Cardiac muscle cell (in vitro differentiated cells and primary cell): ENCODE data around the gene GJA3. TPM values are rescaled to one million over a fixed set of nuclear protein-coding genes. Genes with fewer than 3 reads are reported as not detected.

Experiments
- DNase-seq, 2 donors: peaks; one replicate each; pipeline versions ENCODE4 v3.0.0 to v3.0.0-alpha.2; 2010 to 2017; ENCODE audit warnings: low read depth in 1 of 2, low spot score in 1 of 2
- H3K27ac ChIP-seq: fragments of 200-600 bp; sonication (generic); 2 replicates; pipeline ENCODE4 v1.5.1; 2016
- H3K27me3 ChIP-seq: fragments of 200-600 bp; sonication (generic); 2 replicates; pipeline ENCODE4 v1.6.0; 2016; ENCODE audit warnings: control low read depth
- H3K36me3 ChIP-seq: fragments of 200-600 bp; sonication (generic); 2 replicates; pipeline ENCODE4 v1.5.1; 2016; ENCODE audit warnings: control low read depth
- H3K4me1 ChIP-seq: fragments of 200-600 bp; sonication (generic); 2 replicates; pipeline ENCODE4 v1.8.1; 2017; ENCODE audit warnings: low read depth, mild to moderate bottlenecking, mixed run types
- H3K4me3 ChIP-seq: fragments of 200-600 bp; sonication (generic); 2 replicates; pipeline ENCODE4 v1.5.1; 2016; ENCODE audit warnings: mild to moderate bottlenecking
- H3K9me3 ChIP-seq: fragments of 200-600 bp; sonication (generic); 2 replicates; pipeline ENCODE4 v1.5.1; 2017; ENCODE audit warnings: low read depth, mild to moderate bottlenecking, control low read depth
- CTCF ChIP-seq: IDR thresholded peaks from 2 replicates; pipeline ENCODE4 v1.5.1; 2012; ENCODE audit warnings: low read depth, mild to moderate bottlenecking, low read length
- polyA plus RNA-seq: library from polyadenylated mRNA; unstranded; fragments of >200 nt; fragmentation: Nextera tagmentation; extraction: Ambion mirVana; gene quantifications from 2 replicates; pipeline ENCODE4 v1.2.1, GENCODE V29; 2016
- total RNA-seq: library from RNA; depleted of rRNA; stranded (reverse); fragments of >200 nt; gene quantifications from 2 replicates; pipeline ENCODE4 v1.2.3, GENCODE V29; 2016

Gene GJA3
- total and polyA plus RNA-seq, 2 experiments from 2014 or later, result 123 to 201 TPM

GRCh38 chr13:20141238-20142022 lies 19.4 kb downstream of the GJA3 start:
- no peaks in the 10 kb centered on the region for H3K27me3 ChIP-seq
- TF ChIP-seq CTCF, result no peak

GRCh38 chr13:20140487-20140886 lies 20.4 kb downstream of the GJA3 start:
- no peak for TF ChIP-seq CTCF
- peaks cover 18% of the 10 kb centered on the region for H3K36me3 ChIP-seq
- peak overlapping the region; percentile 94 for H3K27ac ChIP-seq
- no peaks in the 10 kb centered on the region for H3K27me3 ChIP-seq
- no peak overlapping the region for H3K4me3 ChIP-seq
- peaks cover 67% of the 10 kb centered on the region for H3K4me1 ChIP-seq
- H3K9me3 ChIP-seq, result no peaks in the 10 kb centered on the region
- no peak for DNase-seq

More at GRCh38 chr13:20141238-20142022, 19.4 kb downstream of the GJA3 start:
- Histone ChIP-seq H3K4me1 (peaks cover 77% of the 10 kb centered on the region), H3K9me3 (no peaks in the 10 kb centered on the region), H3K36me3 (peaks cover 18% of the 10 kb centered on the region), H3K4me3 (no peak overlapping the region), H3K27ac (peak overlapping the region; percentile 94)
- DNase-seq, result peak in 1 of 2 donors; percentile 95

GRCh38 chr13:20137875-20138274 lies 23.0 kb downstream of the GJA3 start:
- H3K4me3 ChIP-seq, result no peak overlapping the region
- H3K27ac ChIP-seq, result peak overlapping the region; percentile 94
- H3K9me3 ChIP-seq, result no peaks in the 10 kb centered on the region
- H3K4me1 ChIP-seq, result peaks cover 52% of the 10 kb centered on the region
- no peaks in the 10 kb centered on the region for H3K27me3 ChIP-seq
- no peak for TF ChIP-seq CTCF
- no peak for DNase-seq
- H3K36me3 ChIP-seq, result peaks cover 18% of the 10 kb centered on the region

GRCh38 chr13:20136781-20137703 lies 23.8 kb downstream of the GJA3 start:
- no peak overlapping the region for H3K4me3 ChIP-seq

GRCh38 chr13:20134732-20135131 lies 26.1 kb downstream of the GJA3 start:
- Histone ChIP-seq H3K27me3 (no peaks in the 10 kb centered on the region), H3K4me3 (no peak overlapping the region), H3K9me3 (no peaks in the 10 kb centered on the region), H3K27ac (no peak overlapping the region), H3K4me1 (peaks cover 32% of the 10 kb centered on the region), H3K36me3 (peaks cover 7% of the 10 kb centered on the region)
- no peak for TF ChIP-seq CTCF
- DNase-seq, result no peak

More at GRCh38 chr13:20136781-20137703, 23.8 kb downstream of the GJA3 start:
- peak overlapping the region; percentile 94 for H3K27ac ChIP-seq
- DNase-seq, result peak in 1 of 2 donors; percentile 25
- H3K36me3 ChIP-seq, result peaks cover 9% of the 10 kb centered on the region
- no peaks in the 10 kb centered on the region for H3K9me3 ChIP-seq
- TF ChIP-seq CTCF, result peak; percentile 51
- H3K27me3 ChIP-seq, result no peaks in the 10 kb centered on the region
- H3K4me1 ChIP-seq, result peaks cover 43% of the 10 kb centered on the region
